ENCODE measurements around the gene TBCCD1.
"Not testable (repeated sequence)": the region's sequence is repeated elsewhere in the genome, so short reads cannot be mapped to it uniquely, and the experiment has no call there.

Gene TBCCD1

DNA sequence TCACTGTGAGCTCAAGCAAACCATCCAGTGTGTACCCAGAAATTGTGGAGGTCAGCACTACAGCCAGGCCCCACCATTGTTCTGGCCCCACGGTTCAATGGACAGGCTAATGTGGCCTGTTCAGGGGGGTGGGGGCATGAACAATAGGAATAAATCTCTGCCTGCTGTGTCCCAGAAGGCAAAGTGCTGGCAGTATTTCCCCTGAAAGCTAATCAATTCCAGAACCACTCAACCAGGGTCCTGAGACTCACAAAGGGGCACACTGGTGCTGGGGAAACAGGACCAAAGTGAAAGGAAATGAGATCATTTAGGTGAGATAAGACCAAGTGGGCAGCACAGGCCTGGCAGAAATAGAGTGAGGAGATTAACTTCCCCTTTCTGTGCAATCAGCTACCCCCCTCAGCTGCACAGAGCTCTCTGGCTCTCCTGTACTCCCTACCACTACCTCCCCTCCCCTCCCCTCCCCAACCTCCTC, 34.5 kb downstream of the TBCCD1 start:
- H3K27me3 ChIP-seq (replicated peaks), result no peaks in the 10 kb centered on the region
- in situ Hi-C loops (cut with HindIII; ENCODE audit: low pct_ligation_motif_present, low sequenced_read_pairs), result loop anchor here (25.0 kb wide), 1 partner anchor 545 kb away; no protein-coding TSS in a partner anchor
- no peak overlapping the region for H3K4me3 ChIP-seq (ENCODE audit: low read depth, low read length)
- no peaks in the 10 kb centered on the region for H3K36me3 ChIP-seq (replicated peaks)
- DNase-seq, result no peak
- no peak overlapping the region for H3K27ac ChIP-seq
- TF ChIP-seq, protein P1, sequence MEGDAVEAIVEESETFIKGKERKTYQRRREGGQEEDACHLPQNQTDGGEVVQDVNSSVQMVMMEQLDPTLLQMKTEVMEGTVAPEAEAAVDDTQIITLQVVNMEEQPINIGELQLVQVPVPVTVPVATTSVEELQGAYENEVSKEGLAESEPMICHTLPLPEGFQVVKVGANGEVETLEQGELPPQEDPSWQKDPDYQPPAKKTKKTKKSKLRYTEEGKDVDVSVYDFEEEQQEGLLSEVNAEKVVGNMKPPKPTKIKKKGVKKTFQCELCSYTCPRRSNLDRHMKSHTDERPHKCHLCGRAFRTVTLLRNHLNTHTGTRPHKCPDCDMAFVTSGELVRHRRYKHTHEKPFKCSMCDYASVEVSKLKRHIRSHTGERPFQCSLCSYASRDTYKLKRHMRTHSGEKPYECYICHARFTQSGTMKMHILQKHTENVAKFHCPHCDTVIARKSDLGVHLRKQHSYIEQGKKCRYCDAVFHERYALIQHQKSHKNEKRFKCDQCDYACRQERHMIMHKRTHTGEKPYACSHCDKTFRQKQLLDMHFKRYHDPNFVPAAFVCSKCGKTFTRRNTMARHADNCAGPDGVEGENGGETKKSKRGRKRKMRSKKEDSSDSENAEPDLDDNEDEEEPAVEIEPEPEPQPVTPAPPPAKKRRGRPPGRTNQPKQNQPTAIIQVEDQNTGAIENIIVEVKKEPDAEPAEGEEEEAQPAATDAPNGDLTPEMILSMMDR (IDR thresholded peaks at IDR 0.05; ENCODE audit: low read depth, low read length, missing control alignments), result no peak

- H3K27ac ChIP-seq; H3K36me3 ChIP-seq (replicated peaks); H3K27me3 ChIP-seq (replicated peaks); H3K4me3 ChIP-seq (ENCODE audit: low read depth, low read length); DNase-seq: not testable (repeated sequence)
- in situ Hi-C loops (cut with HindIII; ENCODE audit: low pct_ligation_motif_present, low sequenced_read_pairs), result loop anchor here (25.0 kb wide), 1 partner anchor 544 kb away; no protein-coding TSS in a partner anchor
Observed at GRCh38 chr3:186531694-186532093, 35.4 kb downstream of the TBCCD1 start.

DNA sequence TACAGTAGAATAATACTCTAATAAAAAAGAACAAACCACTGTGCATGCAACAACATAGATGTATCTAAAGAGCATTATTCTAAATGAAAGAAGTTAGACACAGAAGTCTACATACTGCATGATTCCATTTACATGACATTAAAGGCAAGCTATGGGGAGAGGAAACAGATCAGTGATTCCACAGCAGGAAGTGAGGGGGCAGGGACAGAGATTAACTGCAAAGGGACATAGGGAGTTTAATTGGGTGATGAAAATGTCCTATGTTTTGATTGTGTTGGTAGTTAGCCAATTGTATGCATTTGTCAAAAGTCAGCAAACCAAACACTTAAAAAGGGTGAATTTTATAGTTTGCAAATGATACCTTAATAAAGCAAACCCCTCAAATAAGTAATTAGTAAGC, 36.7 kb downstream of the TBCCD1 start:
- no peak overlapping the region for H3K4me3 ChIP-seq (ENCODE audit: low read depth, low read length)
- no peaks in the 10 kb centered on the region for H3K36me3 ChIP-seq (replicated peaks)
- H3K27ac ChIP-seq, result no peak overlapping the region
- DNase-seq, result no peak
- no peaks in the 10 kb centered on the region for H3K27me3 ChIP-seq (replicated peaks)
- TF ChIP-seq, protein P1 (IDR thresholded peaks at IDR 0.05; ENCODE audit: low read depth, low read length, missing control alignments), result no peak
- in situ Hi-C loops (cut with HindIII; ENCODE audit: low pct_ligation_motif_present, low sequenced_read_pairs), result loop anchor here (25.0 kb wide), 1 partner anchor 543 kb away; no protein-coding TSS in a partner anchor

DNA sequence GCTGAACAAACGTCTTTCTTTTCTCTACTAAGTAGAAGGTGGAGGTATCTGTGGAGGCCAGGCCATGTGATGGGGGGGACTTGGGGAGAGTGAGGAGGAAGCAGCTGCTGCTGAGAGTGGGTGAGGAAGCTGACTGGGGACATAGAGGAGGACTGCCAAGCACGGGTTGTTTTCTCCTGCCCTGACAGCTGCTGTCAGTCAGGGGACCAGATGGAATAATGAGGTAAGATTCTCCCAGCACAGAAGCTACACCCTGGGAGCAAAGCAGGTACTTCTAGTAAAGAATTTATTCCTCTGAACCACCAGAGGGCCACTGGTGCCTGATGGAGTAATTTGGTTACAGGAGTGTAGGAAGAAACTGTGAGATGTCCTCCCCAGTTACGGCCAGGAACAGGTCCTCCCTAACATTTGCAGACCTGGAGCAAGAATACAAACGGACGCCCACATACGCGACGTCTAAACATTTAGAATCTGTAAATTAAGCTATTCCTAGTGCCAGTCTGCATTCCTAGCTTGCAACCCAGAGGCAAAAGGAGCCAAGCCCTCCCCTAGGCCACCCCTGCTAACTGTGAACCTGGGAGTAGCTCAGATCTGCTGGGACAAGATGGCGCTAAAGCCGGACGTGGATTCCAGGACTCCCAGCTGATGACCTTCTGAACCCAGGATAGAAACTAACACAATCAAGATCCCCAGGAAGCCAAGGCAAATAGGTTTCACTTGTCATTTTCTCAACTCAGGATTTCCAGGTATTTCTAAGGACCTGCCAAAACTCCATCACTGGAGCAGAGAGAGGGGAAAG, 37.7 kb downstream of the TBCCD1 start:
- no peaks in the 10 kb centered on the region for H3K27me3 ChIP-seq (replicated peaks)
- in situ Hi-C loops (cut with HindIII; ENCODE audit: low pct_ligation_motif_present, low sequenced_read_pairs), result loop anchor here (25.0 kb wide), 1 partner anchor 542 kb away; no protein-coding TSS in a partner anchor
- DNase-seq, result no peak

GRCh38 chr3:186526256-186526606, 40.9 kb downstream of the TBCCD1 start:
- Histone ChIP-seq H3K36me3 (replicated peaks) (no peaks in the 10 kb centered on the region), H3K27me3 (replicated peaks) (no peaks in the 10 kb centered on the region), H3K4me3 (ENCODE audit: low read depth, low read length) (no peak overlapping the region), H3K27ac (no peak overlapping the region)
- in situ Hi-C loops (cut with HindIII; ENCODE audit: low pct_ligation_motif_present, low sequenced_read_pairs), result loop anchor here (25.0 kb wide), 1 partner anchor 539 kb away; no protein-coding TSS in a partner anchor
- TF ChIP-seq, protein P1 (IDR thresholded peaks at IDR 0.05; ENCODE audit: low read depth, low read length, missing control alignments), result no peak
- no peak for DNase-seq

More for the DNA sequence above, 37.7 kb downstream of the TBCCD1 start:
- TF ChIP-seq, protein P1 (IDR thresholded peaks at IDR 0.05; ENCODE audit: low read depth, low read length, missing control alignments), result peak; percentile 20
- Histone ChIP-seq H3K36me3 (replicated peaks) (no peaks in the 10 kb centered on the region), H3K4me3 (ENCODE audit: low read depth, low read length) (no peak overlapping the region), H3K27ac (no peak overlapping the region)

GRCh38 chr3:186525369-186526255, 41.5 kb downstream of the TBCCD1 start:
- Histone ChIP-seq H3K36me3 (replicated peaks) (no peaks in the 10 kb centered on the region), H3K4me3 (ENCODE audit: low read depth, low read length) (no peak overlapping the region), H3K27ac (no peak overlapping the region), H3K27me3 (replicated peaks) (no peaks in the 10 kb centered on the region)
- TF ChIP-seq, protein P1 (IDR thresholded peaks at IDR 0.05; ENCODE audit: low read depth, low read length, missing control alignments), result no peak
- in situ Hi-C loops (cut with HindIII; ENCODE audit: low pct_ligation_motif_present, low sequenced_read_pairs), result loop anchor here (25.0 kb wide), 1 partner anchor 538 kb away; no protein-coding TSS in a partner anchor
- DNase-seq, result no peak
